Measurements from ENCODE around the gene GULP1.

Gene GULP1

DNA sequence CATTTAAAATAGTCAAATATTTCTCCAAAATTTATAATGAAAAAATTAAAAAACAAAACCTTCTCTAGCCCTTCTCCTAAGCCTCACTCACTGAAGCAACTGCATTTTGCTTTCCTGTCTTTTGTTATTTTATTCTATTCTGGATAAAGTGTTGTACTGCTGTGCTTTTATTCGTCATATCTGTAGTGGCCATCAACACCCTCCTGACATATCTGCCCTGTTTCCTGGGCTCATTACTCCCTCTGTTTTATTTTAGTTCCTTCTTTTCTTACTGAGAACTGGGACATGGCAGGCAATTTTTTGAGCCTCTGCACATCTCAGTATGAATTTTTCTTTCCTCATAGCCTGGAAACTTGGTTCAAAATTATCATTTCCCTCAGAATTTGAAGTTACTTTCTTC, 224.2 kb downstream of the GULP1 start:
- H3K27ac ChIP-seq = no peak overlapping the region
- ChIA-PET POLR2A (ENCODE audit: low non-redundant PET) (no interaction called here), CTCF (no interaction called here)
- DNase-seq (ENCODE audit: low spot score) = no peak
- TF ChIP-seq, protein P1, sequence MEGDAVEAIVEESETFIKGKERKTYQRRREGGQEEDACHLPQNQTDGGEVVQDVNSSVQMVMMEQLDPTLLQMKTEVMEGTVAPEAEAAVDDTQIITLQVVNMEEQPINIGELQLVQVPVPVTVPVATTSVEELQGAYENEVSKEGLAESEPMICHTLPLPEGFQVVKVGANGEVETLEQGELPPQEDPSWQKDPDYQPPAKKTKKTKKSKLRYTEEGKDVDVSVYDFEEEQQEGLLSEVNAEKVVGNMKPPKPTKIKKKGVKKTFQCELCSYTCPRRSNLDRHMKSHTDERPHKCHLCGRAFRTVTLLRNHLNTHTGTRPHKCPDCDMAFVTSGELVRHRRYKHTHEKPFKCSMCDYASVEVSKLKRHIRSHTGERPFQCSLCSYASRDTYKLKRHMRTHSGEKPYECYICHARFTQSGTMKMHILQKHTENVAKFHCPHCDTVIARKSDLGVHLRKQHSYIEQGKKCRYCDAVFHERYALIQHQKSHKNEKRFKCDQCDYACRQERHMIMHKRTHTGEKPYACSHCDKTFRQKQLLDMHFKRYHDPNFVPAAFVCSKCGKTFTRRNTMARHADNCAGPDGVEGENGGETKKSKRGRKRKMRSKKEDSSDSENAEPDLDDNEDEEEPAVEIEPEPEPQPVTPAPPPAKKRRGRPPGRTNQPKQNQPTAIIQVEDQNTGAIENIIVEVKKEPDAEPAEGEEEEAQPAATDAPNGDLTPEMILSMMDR (conservative IDR thresholded peaks at IDR 0.05; ENCODE audit: low read depth) = no peak

- no peak overlapping the region for H3K27ac ChIP-seq
- ChIA-PET CTCF (no interaction called here), POLR2A (ENCODE audit: low non-redundant PET) (no interaction called here)
- TF ChIP-seq, protein P1 (conservative IDR thresholded peaks at IDR 0.05; ENCODE audit: low read depth) = no peak
- no peak for DNase-seq (ENCODE audit: low spot score)
These were observed 226.0 kb downstream of the GULP1 start for GRCh38 chr2:188517549-188518215.

DNA sequence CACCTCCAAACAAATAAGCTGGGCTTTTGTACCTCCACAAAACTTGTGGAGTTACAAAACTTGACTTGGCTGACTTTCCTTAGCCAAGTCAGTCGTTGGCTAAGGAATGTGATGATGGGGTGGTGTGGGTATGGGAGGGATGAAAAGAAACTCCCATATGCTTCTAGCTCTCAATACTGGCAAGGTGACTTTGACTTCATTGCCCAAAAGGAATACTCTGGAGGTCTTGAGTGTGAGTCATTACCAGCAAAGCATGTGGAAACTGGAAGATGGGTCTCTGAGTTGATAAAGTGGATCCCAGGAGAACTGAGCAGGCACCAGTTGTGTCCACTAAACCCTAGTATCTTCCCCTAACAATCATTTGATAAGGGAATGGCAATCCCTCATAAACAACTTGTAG, 226.7 kb downstream of the GULP1 start:
- no peak overlapping the region for H3K27ac ChIP-seq
- TF ChIP-seq, protein P1 (conservative IDR thresholded peaks at IDR 0.05; ENCODE audit: low read depth) = no peak
- POLR2A ChIA-PET (ENCODE audit: low non-redundant PET) = no interaction called here
- DNase-seq (ENCODE audit: low spot score) = no peak
- CTCF ChIA-PET = interaction anchor here (0.7 kb wide), 1 partner anchor 39 kb away, joined by 3 read pairs; no protein-coding TSS in a partner anchor

DNA sequence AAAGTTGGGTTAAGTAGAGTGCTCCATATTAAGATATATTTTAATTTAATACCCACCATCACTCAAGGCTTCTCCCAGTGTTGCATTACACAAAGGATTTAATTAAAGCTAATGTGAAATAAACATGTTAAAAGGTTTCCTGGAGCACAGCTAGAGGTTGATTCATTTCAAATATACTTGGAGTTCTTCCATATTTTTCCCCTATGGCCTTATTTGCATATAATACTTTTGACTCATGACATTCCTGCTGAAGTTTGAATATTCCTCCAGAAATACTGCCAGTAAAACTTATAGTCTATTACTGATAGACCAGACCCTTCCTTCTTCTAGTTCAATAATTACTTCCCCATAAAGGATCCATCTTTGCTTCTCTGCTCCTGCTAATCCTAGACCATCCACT, 227.5 kb downstream of the GULP1 start:
- TF ChIP-seq, protein P1 (conservative IDR thresholded peaks at IDR 0.05; ENCODE audit: low read depth) = no peak
- CTCF ChIA-PET = interaction anchor here (0.6 to 0.7 kb wide), 2 partner anchors 40 to 255 kb away, joined by 3 to 7 read pairs; no protein-coding TSS in a partner anchor
- no peak overlapping the region for H3K27ac ChIP-seq
- DNase-seq (ENCODE audit: low spot score) = no peak
- POLR2A ChIA-PET (ENCODE audit: low non-redundant PET) = no interaction called here

DNA sequence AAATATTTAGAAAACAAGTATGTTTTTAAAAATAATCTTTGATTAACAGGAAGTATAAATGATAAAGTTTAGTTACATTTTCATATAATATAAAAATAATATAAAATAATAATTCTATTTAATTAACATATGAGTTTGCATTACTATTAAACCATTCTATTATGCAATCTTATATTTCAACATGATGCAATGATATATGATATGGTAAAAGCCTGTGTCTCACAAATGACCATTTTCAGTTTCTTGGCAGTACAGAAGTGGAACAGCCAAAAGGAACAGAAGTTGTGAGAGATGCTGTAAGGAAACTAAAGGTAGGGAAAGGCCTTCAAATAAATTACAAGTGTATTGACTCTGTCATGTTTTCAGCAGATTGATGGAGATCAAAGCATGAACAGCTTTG, 230.8 kb downstream of the GULP1 start:
- POLR2A ChIA-PET (ENCODE audit: low non-redundant PET) = no interaction called here
- TF ChIP-seq, protein P1 (conservative IDR thresholded peaks at IDR 0.05; ENCODE audit: low read depth) = no peak
- no peak for DNase-seq (ENCODE audit: low spot score)
- CTCF ChIA-PET = no interaction called here
- no peak overlapping the region for H3K27ac ChIP-seq

- H3K27ac ChIP-seq = no peak overlapping the region
- CTCF ChIA-PET = interaction anchor here (0.6 to 1.2 kb wide), 9 partner anchors 12 to 943 kb away, joined by 3 to 6 read pairs (median 4); no protein-coding TSS in a partner anchor
- no peak for DNase-seq (ENCODE audit: low spot score)
- TF ChIP-seq, protein P1 (conservative IDR thresholded peaks at IDR 0.05; ENCODE audit: low read depth) = no peak
- POLR2A ChIA-PET (ENCODE audit: low non-redundant PET) = no interaction called here
These were observed 232.2 kb downstream of the GULP1 start for GRCh38 chr2:188523919-188524318.

Data from RWPE1 (cell line).